Gastrocnemius medialis (tissue), 4 donors: Measurements from ENCODE around the gene LARGE1. TPM values are rescaled to one million over a fixed set of nuclear protein-coding genes. Genes with fewer than 3 reads are reported as not detected.
A peak's percentile ranks its signal among the peaks of the same experiment; 100 is the strongest.

Experiments
- ATAC-seq, 2 donors: fragments of 150-250 bp; one replicate each; pipeline ENCODE4 v1.9.1; 2016
- DNase-seq, 2 donors: peaks; one replicate each; pipeline ENCODE4 v3.0.0-alpha.2; 2019
- H3K27ac ChIP-seq, 4 donors: fragments of 200-600 bp; sonication (generic); 1 replicate in 1 of 4; 2 replicates in 3 of 4; pipeline ENCODE4 v1.5.1; 2016 to 2018; ENCODE audit warnings: mild to moderate bottlenecking in 2 of 4, moderate library complexity in 1 of 4
- H3K27me3 ChIP-seq, 3 donors: fragments of 200-600 bp; sonication (generic) in 2 of 3; 1 replicate in 1 of 3; 2 replicates in 2 of 3; pipeline versions ENCODE4 v1.5.1 to v1.6.0; 2016 to 2019; ENCODE audit warnings: mild to moderate bottlenecking in 1 of 3, moderate library complexity in 1 of 3
- H3K36me3 ChIP-seq, 2 donors: fragments of 200-600 bp; sonication (generic) in 1 of 2; one replicate each; pipeline ENCODE4 v1.5.1; 2017 to 2018
- H3K4me1 ChIP-seq, 2 donors: fragments of 200-600 bp; sonication (generic) in 1 of 2; one replicate each; pipeline ENCODE4 v1.5.1; 2016 to 2017; ENCODE audit warnings: mild to moderate bottlenecking in 2 of 2
- H3K4me3 ChIP-seq, 4 donors: fragments of 200-600 bp; sonication (generic) in 3 of 4; 1 replicate in 1 of 4; 2 replicates in 3 of 4; pipeline ENCODE4 v1.5.1; 2016 to 2019; ENCODE audit warnings: mild to moderate bottlenecking in 2 of 4
- H3K9me3 ChIP-seq, 3 donors: fragments of 200-600 bp; sonication (generic) in 2 of 3; 1 replicate in 1 of 3; 2 replicates in 2 of 3; pipeline ENCODE4 v1.5.1; 2016 to 2019
- CTCF ChIP-seq, 5 experiments: fragments of 450-650 bp in 3 of 5; fragments of 200-600 bp in 2 of 5; sonication (generic) in 2 of 5; IDR thresholded peaks in 4 of 5; conservative IDR thresholded peaks in 1 of 5; 1 replicate in 4 of 5; 2 replicates in 1 of 5; pipeline ENCODE4 v1.5.1; 2016 to 2019; ENCODE audit warnings: antibody characterized with exemption in 5 of 5, mild to moderate bottlenecking in 3 of 5, moderate library complexity in 3 of 5
- POLR2A ChIP-seq, 2 donors: fragments of 450-650 bp; IDR thresholded peaks; one replicate each; pipeline ENCODE4 v1.6.1; 2017; ENCODE audit warnings: antibody characterized with exemption in 2 of 2, mild to moderate bottlenecking in 2 of 2, moderate library complexity in 2 of 2
- in situ Hi-C, 4 donors: fragments of 200-750 bp; cut with MboI; loops; one replicate each; pipeline versions ENCODE4 v1.15.0 to v1.8.0; 2017; ENCODE audit warnings: low sequenced_read_pairs in 4 of 4
- intact Hi-C: fragments of 100-400 bp; cut with DNase I; formaldehyde crosslinking; loops from one replicate; pipeline ENCODE4 v1.15.1; 2023; ENCODE audit warnings: low total_unique reads
- total RNA-seq, 4 donors: library from RNA; depleted of rRNA; stranded (reverse); fragments of >200 nt; gene quantifications; one replicate each; pipeline versions ENCODE4 v1.1.0 to v1.2.3, GENCODE V29; 2016

The LARGE1 gene
- total RNA-seq, 4 donors from 2014 or later: 48.5 to 91.0 (median 68.4) TPM

GRCh38 chr22:33726294-33726734 lies 194.0 kb downstream of the LARGE1 start:
- Histone ChIP-seq H3K4me3 (no peak overlapping the region), H3K4me1 (peaks cover 34 to 36% of the 10 kb centered on the region in 2 donors), H3K36me3 (no peaks in the 10 kb centered on the region), H3K9me3 (no peaks in the 10 kb centered on the region), H3K27ac (peak overlapping the region; percentile 34 to 73 (median 60)), H3K27me3 (no peaks in the 10 kb centered on the region)
- ATAC-seq (peak; percentile 90 to 95), DNase-seq (peak; percentile 8 to 36)
- TF ChIP-seq POLR2A (IDR thresholded peaks at IDR 0.05) (no peak), CTCF (IDR thresholded peaks at IDR 0.05 in 4 of 5, conservative IDR thresholded peaks at IDR 0.05 in 1 of 5) (no peak)
- in situ Hi-C loops: no loop called here
- intact Hi-C loops: loop anchor here (5.0 kb wide), 2 partner anchors 76 to 196 kb away; partner anchors contain the start of gene LARGE1

GRCh38 chr22:33723915-33724314 lies 196.4 kb downstream of the LARGE1 start:
- TF ChIP-seq POLR2A (IDR thresholded peaks at IDR 0.05): no peak
- no peak for TF ChIP-seq CTCF (IDR thresholded peaks at IDR 0.05 in 4 of 5, conservative IDR thresholded peaks at IDR 0.05 in 1 of 5)
- DNase-seq (no peak), ATAC-seq (no peak)
- intact Hi-C loops: no loop called here
- no peaks in the 10 kb centered on the region for H3K27me3 ChIP-seq
- H3K4me3 ChIP-seq: no peak overlapping the region
- H3K4me1 ChIP-seq: peaks cover 28 to 36% of the 10 kb centered on the region in 2 donors
- in situ Hi-C loops: no loop called here
- H3K9me3 ChIP-seq: no peaks in the 10 kb centered on the region
- H3K27ac ChIP-seq: no peak overlapping the region
- no peaks in the 10 kb centered on the region for H3K36me3 ChIP-seq

- ATAC-seq: no peak
- DNase-seq: no peak
- Histone ChIP-seq H3K4me3 (no peak overlapping the region), H3K4me1 (peaks cover 26 to 32% of the 10 kb centered on the region in 2 donors), H3K27me3 (no peaks in the 10 kb centered on the region), H3K36me3 (no peaks in the 10 kb centered on the region), H3K9me3 (no peaks in the 10 kb centered on the region), H3K27ac (no peak overlapping the region)
- no peak for TF ChIP-seq POLR2A (IDR thresholded peaks at IDR 0.05)
- no peak for TF ChIP-seq CTCF (IDR thresholded peaks at IDR 0.05 in 4 of 5, conservative IDR thresholded peaks at IDR 0.05 in 1 of 5)
- intact Hi-C loops: no loop called here
- in situ Hi-C loops: no loop called here
These were observed 197.5 kb downstream of the LARGE1 start for GRCh38 chr22:33722816-33723215.

- no peak overlapping the region for H3K4me3 ChIP-seq
- ATAC-seq (no peak), DNase-seq (no peak)
- peaks cover 2 to 10% of the 10 kb centered on the region in 2 donors for H3K4me1 ChIP-seq
- intact Hi-C loops: no loop called here
- no peak overlapping the region for H3K27ac ChIP-seq
- H3K36me3 ChIP-seq: no peaks in the 10 kb centered on the region
- H3K27me3 ChIP-seq: no peaks in the 10 kb centered on the region
- in situ Hi-C loops: no loop called here
- TF ChIP-seq CTCF (IDR thresholded peaks at IDR 0.05 in 4 of 5, conservative IDR thresholded peaks at IDR 0.05 in 1 of 5) (no peak), POLR2A (IDR thresholded peaks at IDR 0.05) (no peak)
- no peaks in the 10 kb centered on the region for H3K9me3 ChIP-seq
These were observed 200.0 kb downstream of the LARGE1 start for GRCh38 chr22:33720166-33720878.
